Inferior parietal cortex (tissue), 1 donor: Measurements from ENCODE around the gene ZNF410.
A peak's percentile ranks its signal among the peaks of the same experiment; 100 is the strongest.

Experiments
- DNase-seq: peaks from one replicate; pipeline ENCODE4 v3.0.0-alpha.2; 2016; ENCODE audit errors: extremely low spot score

ZNF410 gene

DNA sequence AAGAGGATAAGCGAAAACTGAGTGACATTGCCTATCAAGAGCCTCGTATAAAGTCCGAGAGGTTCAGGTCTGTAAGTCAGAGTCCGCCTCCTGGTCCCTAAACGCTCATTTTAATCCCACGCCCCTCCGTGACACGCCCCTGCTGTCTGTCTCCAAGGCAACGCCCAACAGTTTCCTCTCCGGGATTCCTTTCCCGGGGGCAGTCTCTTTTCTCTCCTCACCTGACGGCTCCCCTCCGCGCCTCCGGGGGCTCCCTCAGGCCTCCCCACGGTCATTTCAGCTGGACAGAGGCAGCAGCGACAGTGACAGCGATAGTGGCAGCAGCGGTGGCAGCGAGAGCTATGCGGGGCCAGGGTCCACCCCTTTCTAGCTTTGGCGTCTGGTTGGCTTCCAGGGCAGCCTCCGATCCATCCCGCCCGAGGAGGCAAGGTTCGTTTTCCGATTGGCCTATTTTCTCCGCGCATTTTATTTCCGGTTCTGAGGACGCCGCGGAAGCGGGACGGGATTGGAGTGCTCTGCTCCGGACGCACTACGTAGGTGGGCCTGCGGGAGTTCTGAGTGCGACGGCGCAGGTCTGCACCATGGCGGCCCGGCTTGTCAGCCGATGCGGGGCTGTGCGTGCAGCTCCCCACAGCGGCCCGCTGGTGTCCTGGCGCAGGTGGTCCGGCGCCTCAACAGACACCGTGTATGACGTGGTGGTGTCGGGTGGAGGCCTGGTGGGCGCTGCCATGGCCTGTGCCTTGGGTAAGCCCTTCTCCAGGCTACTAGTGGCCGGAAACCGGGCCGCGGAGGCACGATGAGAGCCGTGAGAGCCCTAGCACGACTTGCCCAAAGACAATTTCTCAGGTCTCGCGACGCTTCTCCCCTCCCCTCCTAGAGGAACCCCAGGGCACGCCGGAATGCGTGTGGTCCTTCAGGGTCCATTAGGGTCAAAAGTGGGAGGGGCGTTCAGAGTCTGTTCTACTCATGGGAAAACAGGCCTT is 63.4 kb downstream of the ZNF410 start, which contains the start of the genes COQ6 and FAM161B:
TSS of gene COQ6 (plus strand) at position 551 of the 983 bp plus-strand sequence. CDS start at position 582, 31 bp downstream.
TSS of gene FAM161B (minus strand) at position 343 of the 983 bp plus-strand sequence. CDS start at position 275, 68 bp downstream.
- DNase-seq, result peak; percentile 99

DNA sequence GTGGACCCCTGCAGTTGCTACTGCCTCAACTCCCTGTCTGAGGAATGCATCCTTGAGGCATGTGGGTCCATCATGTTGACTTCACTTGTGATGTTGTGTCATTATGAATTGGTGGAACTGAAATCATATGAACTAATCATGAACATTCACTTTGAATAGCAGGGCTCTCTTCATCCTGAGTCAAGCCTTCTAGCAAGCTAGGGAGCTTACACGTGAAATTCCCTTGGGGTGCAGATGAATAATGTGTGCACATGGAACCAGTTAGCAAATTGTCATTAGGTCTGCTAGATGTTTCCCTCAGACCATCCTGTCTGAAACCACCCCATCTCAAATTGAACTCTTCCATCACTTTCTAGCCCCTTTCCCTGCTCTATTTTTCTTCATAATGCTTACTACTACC is 67.1 kb downstream of the ZNF410 start:
- DNase-seq, result no peak

DNA sequence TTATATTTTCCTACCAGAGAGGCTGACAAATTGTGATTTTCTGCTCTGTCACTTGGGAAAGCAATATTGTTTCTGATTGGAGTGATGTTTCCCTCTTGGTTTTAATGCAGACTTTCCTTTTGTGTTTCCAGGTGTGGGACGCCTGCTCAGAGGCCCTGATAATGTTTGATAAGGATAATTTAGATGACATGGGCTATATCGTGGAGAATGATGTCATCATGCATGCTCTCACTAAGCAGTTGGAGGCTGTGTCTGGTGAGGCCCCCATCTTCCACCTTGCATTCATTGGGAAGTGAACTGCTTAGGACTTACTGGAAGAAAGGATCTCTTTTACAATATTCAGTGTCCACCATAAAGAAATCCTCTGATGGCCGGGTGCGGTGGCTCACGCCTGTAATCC is 69.0 kb downstream of the ZNF410 start:
- DNase-seq, result no peak

DNA sequence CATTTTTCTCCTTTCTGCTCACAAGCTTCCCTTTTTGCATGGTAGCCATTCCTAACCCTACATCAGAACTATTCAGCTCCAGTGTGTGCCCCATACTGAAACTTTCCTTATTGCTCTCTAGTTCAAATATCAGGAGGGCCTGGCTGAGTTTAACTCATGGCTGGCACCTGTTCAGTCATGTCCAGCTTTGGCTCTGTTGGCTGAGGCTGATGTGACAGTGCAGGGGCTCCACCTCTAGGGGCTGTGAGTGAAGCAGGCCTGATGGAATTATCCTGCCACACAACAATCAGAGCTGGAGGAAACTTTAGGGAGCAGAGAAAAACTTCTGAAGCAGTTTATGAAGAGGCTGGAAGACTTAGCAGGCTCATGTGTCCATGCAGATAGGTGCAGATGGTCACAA is 71.9 kb downstream of the ZNF410 start:
- no peak for DNase-seq

DNA sequence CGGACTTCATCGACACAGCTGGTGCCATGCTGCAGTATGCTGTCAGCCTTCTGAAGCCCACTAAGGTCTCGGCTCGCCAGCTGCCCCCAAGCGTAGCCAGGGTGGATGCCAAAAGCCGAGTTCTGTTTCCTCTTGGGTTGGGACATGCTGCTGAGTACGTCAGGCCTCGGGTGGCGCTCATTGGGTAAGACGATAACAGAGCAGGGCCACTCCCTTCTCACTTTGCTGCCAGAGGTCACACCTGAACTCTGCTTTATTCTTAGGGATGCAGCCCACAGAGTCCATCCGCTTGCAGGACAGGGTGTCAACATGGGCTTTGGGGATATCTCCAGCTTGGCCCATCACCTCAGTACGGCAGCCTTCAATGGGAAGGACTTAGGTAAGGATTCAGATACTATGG is 74.5 kb downstream of the ZNF410 start:
- no peak for DNase-seq

DNA sequence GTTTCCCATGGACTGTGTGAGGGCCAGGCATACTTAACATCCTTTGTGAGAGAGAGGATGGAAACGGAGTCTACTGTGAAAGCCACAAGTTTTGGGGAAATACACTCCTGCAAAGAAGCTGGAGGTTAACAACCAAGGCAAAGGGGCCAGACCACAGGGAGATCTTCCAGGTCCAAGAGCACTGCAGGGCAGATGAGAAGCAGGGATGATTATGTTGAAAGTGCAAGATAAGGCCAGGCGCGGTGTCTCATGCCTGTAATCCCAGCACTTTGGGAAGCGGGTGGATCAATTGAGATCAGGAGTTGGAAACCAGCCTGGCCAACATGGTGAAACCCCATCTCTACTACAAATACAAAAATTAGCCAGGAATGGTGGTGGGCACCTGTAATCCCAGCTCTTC is 78.6 kb downstream of the ZNF410 start:
- no peak for DNase-seq

DNA sequence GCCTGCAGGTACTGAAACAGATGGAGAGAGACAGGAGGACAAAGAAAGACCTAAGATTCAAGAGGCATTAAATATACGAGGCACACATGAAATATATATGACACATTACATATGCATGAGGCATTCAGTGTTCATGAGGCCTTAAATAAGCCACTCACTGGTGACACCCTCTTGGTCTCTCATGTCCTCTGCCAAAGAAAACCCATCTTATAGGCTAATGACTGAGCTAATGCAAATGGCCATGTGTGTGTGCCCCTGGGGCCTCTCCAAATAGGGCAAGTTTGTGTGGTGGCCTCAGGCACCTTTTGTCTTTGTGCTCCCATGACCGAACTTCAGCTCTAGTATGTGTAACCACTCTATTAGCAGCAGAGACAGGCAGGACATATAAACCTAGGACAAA is 82.2 kb downstream of the ZNF410 start:
- DNase-seq, result no peak

DNA sequence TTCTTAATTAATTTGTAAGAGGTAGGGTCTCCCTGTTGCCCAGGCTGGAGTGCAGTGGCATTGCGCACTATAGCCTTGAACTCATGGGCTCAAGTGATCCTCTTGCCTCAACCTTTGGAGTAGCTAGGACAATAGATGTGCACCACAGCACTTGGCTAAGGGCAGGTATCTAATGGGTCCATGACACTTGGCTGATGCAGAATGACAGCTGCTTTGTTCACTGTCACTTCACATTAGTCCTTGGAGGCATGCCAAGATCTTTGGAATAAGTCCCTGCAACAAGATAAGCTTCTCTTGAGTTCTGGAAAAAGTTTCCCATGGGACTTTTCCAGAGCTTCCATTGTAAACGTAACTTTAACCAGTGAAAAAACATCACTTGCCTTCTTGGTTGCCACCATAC is 86.8 kb downstream of the ZNF410 start:
- DNase-seq, result no peak

DNA sequence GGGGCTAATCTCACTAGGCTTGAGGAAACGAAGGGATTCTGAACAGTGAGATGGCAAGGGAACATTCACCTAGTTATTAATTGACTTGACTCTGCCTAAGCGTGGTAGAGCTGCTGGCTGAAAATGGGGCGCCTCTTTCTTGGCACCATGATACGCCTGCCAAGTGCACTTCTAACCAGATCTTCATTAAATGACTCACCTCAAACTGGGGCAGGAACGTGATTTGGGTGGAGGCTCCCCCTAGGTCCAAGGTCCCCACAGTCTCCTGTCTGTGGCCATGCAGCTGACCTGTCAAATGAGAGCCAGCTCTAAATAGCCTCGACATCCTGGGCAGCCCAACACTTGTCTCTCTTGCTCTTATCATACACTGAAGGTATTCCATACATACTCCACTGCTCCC is 89.5 kb downstream of the ZNF410 start:
- no peak for DNase-seq

DNA sequence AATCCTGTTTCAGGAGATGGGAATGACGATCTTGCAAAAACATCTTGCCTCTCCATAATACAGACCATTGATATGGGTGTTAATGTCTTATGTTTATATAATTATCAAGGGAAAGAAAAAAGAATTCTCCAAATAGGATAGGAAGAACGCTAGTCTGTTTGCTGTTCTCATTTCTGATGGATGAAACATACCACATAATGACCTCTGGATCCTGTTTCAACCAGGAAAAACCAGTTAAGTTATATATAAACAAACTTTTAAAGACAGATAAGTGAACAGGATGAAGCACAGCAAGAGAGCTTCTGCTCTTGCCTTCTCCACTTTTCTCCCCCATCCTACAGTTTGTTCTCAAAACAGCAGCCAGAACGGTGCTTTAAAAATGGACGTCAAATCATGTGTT is 91.2 kb downstream of the ZNF410 start:
- no peak for DNase-seq
